GM12878 (cell line): Measurements from ENCODE around the gene PRR5L. TPM values are rescaled to one million over a fixed set of nuclear protein-coding genes. Genes with fewer than 3 reads are reported as not detected.

Experiments
- ATAC-seq: fragments of 200-7000 bp; cut with Tn5 transposase; 3 replicates; pipeline ENCODE4 v1.9.1; 2020; ENCODE audit warnings: mild to moderate bottlenecking, moderate library complexity
- BruUV-seq: library from RNA; stranded (reverse); fragments of 400-500 nt; replicated peaks from 2 replicates; lab custom pipeline; 2021; lab: Mats Ljungman, UMichigan
- CTCF ChIA-PET: fragments of 300-600 bp; sonication (Branson Sonifier 250); formaldehyde crosslinking; extraction: SDS; loops from one replicate; lab custom pipeline; 2021; ENCODE audit warnings: inconsistent platforms; lab: Yijun Ruan, JAX
- POLR2A ChIA-PET: fragments of 350-600 bp; formaldehyde crosslinking; extraction: SDS; loops from one replicate; lab custom pipeline; 2021; ENCODE audit warnings: inconsistent platforms; lab: Charles Lee
- RAD21 ChIA-PET: fragments of 300-600 bp; sonication (Branson Sonifier 250); formaldehyde crosslinking; loops from one replicate; lab custom pipeline; 2023; ENCODE audit warnings: antibody characterized with exemption; ENCODE audit not compliant: unreplicated experiment; lab: Charles Lee
- SMC1A ChIA-PET: fragments of 300-600 bp; sonication (Branson Sonifier 250); formaldehyde crosslinking; loops from one replicate; lab custom pipeline; 2023; ENCODE audit not compliant: unreplicated experiment, uncharacterized antibody; lab: Charles Lee
- DNase-seq: peaks from one replicate; pipeline ENCODE4 v3.0.0-alpha.2; 2011; ENCODE audit warnings: low read depth, low spot score
- FAIRE-seq: peaks from 3 replicates; lab custom pipeline; 2011; peaks lifted over from hg19 to GRCh38; lab: Jason Lieb, UNC
- H2AFZ ChIP-seq: 2 replicates; pipeline ENCODE4 v1.6.0; 2011; ENCODE audit warnings: low read depth, low read length, control low read depth; ENCODE audit not compliant: control insufficient read depth
- H3K27ac ChIP-seq: 2 replicates; pipeline ENCODE4 v1.5.1; 2011; ENCODE audit warnings: control low read depth; ENCODE audit not compliant: control insufficient read depth, insufficient read depth
- H3K27me3 ChIP-seq, 2 experiments: replicated peaks in 1 of 2; 2 replicates each; pipeline versions ENCODE4 v1.6.0 to v1.6.1; 2011; ENCODE audit warnings: low read length in 1 of 2; ENCODE audit not compliant: control insufficient read depth in 2 of 2, insufficient read depth in 2 of 2
- H3K36me3 ChIP-seq, 2 experiments: 2 replicates each; pipeline ENCODE4 v1.5.1; 2011; ENCODE audit warnings: low read length in 1 of 2; ENCODE audit not compliant: control insufficient read depth in 2 of 2, insufficient read depth in 2 of 2
- H3K4me1 ChIP-seq: 2 replicates; pipeline ENCODE4 v1.6.1; 2011; ENCODE audit warnings: mild to moderate bottlenecking, low read length, moderate library complexity, mixed read lengths; ENCODE audit not compliant: control insufficient read depth, insufficient read depth
- H3K4me2 ChIP-seq: 2 replicates; pipeline ENCODE4 v1.6.0; 2011; ENCODE audit warnings: control low read depth; ENCODE audit not compliant: control insufficient read depth, insufficient read depth
- H3K4me3 ChIP-seq: fragments of 200-600 bp; sonication (generic); 2 replicates; pipeline ENCODE4 v1.5.1; 2016
- H3K79me2 ChIP-seq: 2 replicates; pipeline ENCODE4 v1.6.0; 2011; ENCODE audit warnings: low read length; ENCODE audit not compliant: control insufficient read depth, insufficient read depth
- H3K9ac ChIP-seq: 2 replicates; pipeline ENCODE4 v1.8.0; 2011; ENCODE audit warnings: low read length, control low read depth, mixed read lengths; ENCODE audit not compliant: control insufficient read depth, insufficient read depth
- H3K9me3 ChIP-seq: replicated peaks from 3 replicates; pipeline ENCODE4 v1.5.1; 2011; ENCODE audit warnings: mild to moderate bottlenecking, low read length; ENCODE audit not compliant: control insufficient read depth, insufficient read depth
- H4K20me1 ChIP-seq: 2 replicates; pipeline ENCODE4 v1.6.0; 2011; ENCODE audit not compliant: control insufficient read depth, insufficient read depth
- ASH2L ChIP-seq: fragments of 300-600, 200-600 bp; sonication (generic); IDR thresholded peaks from 2 replicates; pipeline ENCODE4 v1.6.1; 2017; ENCODE audit warnings: low read depth, mild to moderate bottlenecking, borderline replicate concordance
- CHD1 ChIP-seq: IDR thresholded peaks from 2 replicates; pipeline ENCODE4 v1.6.1; 2012; ENCODE audit warnings: low read depth, low read length, improper control_type of control experiment
- NR2C1 ChIP-seq: fragments of 450-650 bp; IDR thresholded peaks from 2 replicates; pipeline ENCODE4 v1.6.1; 2017; ENCODE audit warnings: antibody characterized with exemption, mild to moderate bottlenecking, moderate library complexity
- POLR2AphosphoS2 ChIP-seq: IDR thresholded peaks from 2 replicates; pipeline ENCODE4 v1.6.1; 2011; ENCODE audit warnings: low read depth, mild to moderate bottlenecking, low read length, improper control_type of control experiment, moderate library complexity
- RBBP5 ChIP-seq: fragments of 200-600 bp; sonication (generic); conservative IDR thresholded peaks from 2 replicates; pipeline ENCODE4 v1.6.1; 2016
- SMARCA5 ChIP-seq: fragments of 450-650 bp; IDR thresholded peaks from 2 replicates; pipeline ENCODE4 v1.6.1; 2017; ENCODE audit warnings: mild to moderate bottlenecking
- STAT3 ChIP-seq: IDR thresholded peaks from 2 replicates; pipeline ENCODE4 v1.6.1; 2011; ENCODE audit warnings: low read depth, low read length, improper control_type of control experiment
- ZNF217 ChIP-seq: fragments of 450-650 bp; IDR thresholded peaks from 2 replicates; pipeline ENCODE4 v1.6.1; 2017; ENCODE audit warnings: antibody characterized with exemption, mild to moderate bottlenecking
- WGBS: methylation state at CpG from one replicate; pipeline ENCODE4 v1.1.6; 2016; ENCODE audit warnings: low lambda C conversion rate; ENCODE audit not compliant: insufficient replicate concordance, insufficient coverage; ENCODE audit errors: missing lambda C conversion rate; 5-methylcytosine and 5-hydroxymethylcytosine counted together
- in situ Hi-C: fragments of 300-500 bp; cut with MboI; formaldehyde crosslinking; loops from 9 replicates; pipeline ENCODE4 v1.14.3; 2018; ENCODE audit warnings: mixed read lengths
- intact Hi-C: fragments of 100-400 bp; cut with micrococcal nuclease; formaldehyde crosslinking; loops from one replicate; pipeline ENCODE4 v1.14.2; 2022; ENCODE audit not compliant: unreplicated experiment
- polyA plus RNA-seq, 11 experiments: library from polyadenylated mRNA; depleted of rRNA in 4 of 11; unstranded in 6 of 11; stranded (reverse) in 5 of 11; fragments of >200 nt; fragmentation: Nextera tagmentation in 4 of 11; fragmentation: Illumina TruSeq in 1 of 11; extraction: Ambion mirVana in 4 of 11; extraction: Trizol in 1 of 11; gene quantifications; 1 replicate in 1 of 11; 2 replicates in 10 of 11; pipeline versions ENCODE4 v1.2.1 to v1.2.3, GENCODE V29; 2011 to 2016; ENCODE audit warnings: inconsistent platforms in 2 of 11, missing spikeins in 2 of 11, low read depth in 1 of 11
- total RNA-seq, 4 experiments: library from RNA; depleted of rRNA in 3 of 4; stranded (reverse); fragments of >200 nt in 3 of 4; fragmentation: Illumina TruSeq in 1 of 4; extraction: Trizol in 1 of 4; gene quantifications; 2 replicates each; pipeline versions ENCODE4 v1.2.1 to v1.2.3, GENCODE V29; 2013 to 2021
- TF ChIP-seq, protein P1 (sequence below): fragments of 450-650 bp; IDR thresholded peaks from 2 replicates; pipeline ENCODE4 v1.6.1; 2017; ENCODE audit warnings: mild to moderate bottlenecking, low read depth, inconsistent platforms; ENCODE audit not compliant: poor library complexity, severe bottlenecking
- TF ChIP-seq, protein P2 (sequence below): fragments of 450-650 bp; IDR thresholded peaks from 2 replicates; pipeline ENCODE4 v1.6.1; 2016; ENCODE audit warnings: mild to moderate bottlenecking
- TF ChIP-seq, protein P3 (sequence below): IDR thresholded peaks from 2 replicates; pipeline ENCODE4 v1.6.1; 2012; ENCODE audit warnings: low read depth, low read length, improper control_type of control experiment
- TF ChIP-seq, protein P4 (sequence below): IDR thresholded peaks from 2 replicates; pipeline ENCODE4 v1.6.1; 2012; ENCODE audit warnings: improper control_type of control experiment, low read depth, low read length; ENCODE audit not compliant: insufficient replicate concordance

Gene PRR5L
- total and polyA plus RNA-seq, 10 of the 15 experiments (the other 5 are each of a cell fraction or from before 2014, with no cell fraction given): 0.11 to 4.2 (median 0.67) TPM; not detected in 1

DNA sequence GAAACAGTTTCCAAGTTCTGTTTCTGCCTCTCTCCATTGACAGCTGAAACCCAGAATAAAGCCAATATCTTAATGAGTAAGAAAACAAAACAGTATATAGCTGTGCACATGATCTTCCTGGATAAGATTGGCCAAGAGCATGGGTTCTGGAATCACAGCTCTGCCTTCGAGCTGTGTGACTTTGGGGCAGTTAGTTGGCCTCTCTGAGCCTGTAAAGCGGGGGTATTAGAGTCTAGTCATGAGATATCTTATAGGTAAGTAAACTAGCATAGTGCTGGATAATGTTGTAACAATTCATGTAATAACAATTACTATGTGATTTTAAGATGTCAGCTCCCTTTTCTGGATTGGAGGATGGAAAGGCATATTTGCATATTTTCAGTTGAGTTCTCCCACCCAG is 140.5 kb downstream of the PRR5L start (continued):
- TF ChIP-seq, protein P1, sequence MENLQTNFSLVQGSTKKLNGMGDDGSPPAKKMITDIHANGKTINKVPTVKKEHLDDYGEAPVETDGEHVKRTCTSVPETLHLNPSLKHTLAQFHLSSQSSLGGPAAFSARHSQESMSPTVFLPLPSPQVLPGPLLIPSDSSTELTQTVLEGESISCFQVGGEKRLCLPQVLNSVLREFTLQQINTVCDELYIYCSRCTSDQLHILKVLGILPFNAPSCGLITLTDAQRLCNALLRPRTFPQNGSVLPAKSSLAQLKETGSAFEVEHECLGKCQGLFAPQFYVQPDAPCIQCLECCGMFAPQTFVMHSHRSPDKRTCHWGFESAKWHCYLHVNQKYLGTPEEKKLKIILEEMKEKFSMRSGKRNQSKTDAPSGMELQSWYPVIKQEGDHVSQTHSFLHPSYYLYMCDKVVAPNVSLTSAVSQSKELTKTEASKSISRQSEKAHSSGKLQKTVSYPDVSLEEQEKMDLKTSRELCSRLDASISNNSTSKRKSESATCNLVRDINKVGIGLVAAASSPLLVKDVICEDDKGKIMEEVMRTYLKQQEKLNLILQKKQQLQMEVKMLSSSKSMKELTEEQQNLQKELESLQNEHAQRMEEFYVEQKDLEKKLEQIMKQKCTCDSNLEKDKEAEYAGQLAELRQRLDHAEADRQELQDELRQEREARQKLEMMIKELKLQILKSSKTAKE: no peak
- TF ChIP-seq CHD1 (no peak), NR2C1 (no peak), SMARCA5 (no peak)
- TF ChIP-seq, protein P2, sequence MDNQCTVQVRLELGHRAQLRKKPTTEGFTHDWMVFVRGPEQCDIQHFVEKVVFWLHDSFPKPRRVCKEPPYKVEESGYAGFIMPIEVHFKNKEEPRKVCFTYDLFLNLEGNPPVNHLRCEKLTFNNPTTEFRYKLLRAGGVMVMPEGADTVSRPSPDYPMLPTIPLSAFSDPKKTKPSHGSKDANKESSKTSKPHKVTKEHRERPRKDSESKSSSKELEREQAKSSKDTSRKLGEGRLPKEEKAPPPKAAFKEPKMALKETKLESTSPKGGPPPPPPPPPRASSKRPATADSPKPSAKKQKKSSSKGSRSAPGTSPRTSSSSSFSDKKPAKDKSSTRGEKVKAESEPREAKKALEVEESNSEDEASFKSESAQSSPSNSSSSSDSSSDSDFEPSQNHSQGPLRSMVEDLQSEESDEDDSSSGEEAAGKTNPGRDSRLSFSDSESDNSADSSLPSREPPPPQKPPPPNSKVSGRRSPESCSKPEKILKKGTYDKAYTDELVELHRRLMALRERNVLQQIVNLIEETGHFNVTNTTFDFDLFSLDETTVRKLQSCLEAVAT: no peak

DNA sequence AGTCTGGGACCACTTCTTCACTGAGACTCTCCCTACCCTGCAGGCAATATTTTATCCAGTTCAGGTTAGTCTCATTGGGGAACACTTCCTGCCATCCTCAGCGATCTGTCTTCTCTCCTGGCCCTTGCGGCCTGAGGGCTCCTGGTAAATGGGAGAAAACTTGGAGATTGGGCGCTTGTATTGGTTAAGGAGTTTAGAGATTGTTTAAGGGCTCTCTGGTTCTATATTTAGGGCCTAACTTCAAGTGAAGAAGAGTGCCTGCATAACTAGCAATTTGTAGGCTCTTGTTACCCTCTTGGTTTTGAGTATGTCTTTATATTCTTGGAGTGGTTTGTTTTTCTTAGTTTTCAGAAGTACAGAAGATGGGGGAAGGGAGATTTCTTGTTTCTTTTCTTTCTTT is 141.3 kb downstream of the PRR5L start:
- no TSS peak for BruUV-seq
- POLR2A ChIA-PET: no interaction called here
- 56% methylated on average over 3 of the region's 3 CpGs for WGBS

More for the DNA sequence above, 141.3 kb downstream of the PRR5L start:
- no peaks in the 10 kb centered on the region for H4K20me1 ChIP-seq
- H3K4me2 ChIP-seq: no peak overlapping the region
- H3K27me3 ChIP-seq: no peaks in the 10 kb centered on the region; a peak in 1 of 4 replicates
- ATAC-seq (no peak), DNase-seq (no peak), FAIRE-seq (no peak)
- H3K79me2 ChIP-seq: no peaks in the 10 kb centered on the region
- H3K27ac ChIP-seq: no peak overlapping the region
- ChIA-PET CTCF (interaction anchor here (1.5 kb wide), 1 partner anchor 129 kb away, joined by 3 read pairs; no protein-coding TSS in a partner anchor), SMC1A (no interaction called here), RAD21 (no interaction called here)
- TF ChIP-seq ZNF217 (no peak), ASH2L (no peak), STAT3 (no peak), POLR2AphosphoS2 (no peak), RBBP5 (no peak)
- TF ChIP-seq, protein P3, sequence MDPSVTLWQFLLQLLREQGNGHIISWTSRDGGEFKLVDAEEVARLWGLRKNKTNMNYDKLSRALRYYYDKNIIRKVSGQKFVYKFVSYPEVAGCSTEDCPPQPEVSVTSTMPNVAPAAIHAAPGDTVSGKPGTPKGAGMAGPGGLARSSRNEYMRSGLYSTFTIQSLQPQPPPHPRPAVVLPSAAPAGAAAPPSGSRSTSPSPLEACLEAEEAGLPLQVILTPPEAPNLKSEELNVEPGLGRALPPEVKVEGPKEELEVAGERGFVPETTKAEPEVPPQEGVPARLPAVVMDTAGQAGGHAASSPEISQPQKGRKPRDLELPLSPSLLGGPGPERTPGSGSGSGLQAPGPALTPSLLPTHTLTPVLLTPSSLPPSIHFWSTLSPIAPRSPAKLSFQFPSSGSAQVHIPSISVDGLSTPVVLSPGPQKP: no peak
- TF ChIP-seq, protein P4, sequence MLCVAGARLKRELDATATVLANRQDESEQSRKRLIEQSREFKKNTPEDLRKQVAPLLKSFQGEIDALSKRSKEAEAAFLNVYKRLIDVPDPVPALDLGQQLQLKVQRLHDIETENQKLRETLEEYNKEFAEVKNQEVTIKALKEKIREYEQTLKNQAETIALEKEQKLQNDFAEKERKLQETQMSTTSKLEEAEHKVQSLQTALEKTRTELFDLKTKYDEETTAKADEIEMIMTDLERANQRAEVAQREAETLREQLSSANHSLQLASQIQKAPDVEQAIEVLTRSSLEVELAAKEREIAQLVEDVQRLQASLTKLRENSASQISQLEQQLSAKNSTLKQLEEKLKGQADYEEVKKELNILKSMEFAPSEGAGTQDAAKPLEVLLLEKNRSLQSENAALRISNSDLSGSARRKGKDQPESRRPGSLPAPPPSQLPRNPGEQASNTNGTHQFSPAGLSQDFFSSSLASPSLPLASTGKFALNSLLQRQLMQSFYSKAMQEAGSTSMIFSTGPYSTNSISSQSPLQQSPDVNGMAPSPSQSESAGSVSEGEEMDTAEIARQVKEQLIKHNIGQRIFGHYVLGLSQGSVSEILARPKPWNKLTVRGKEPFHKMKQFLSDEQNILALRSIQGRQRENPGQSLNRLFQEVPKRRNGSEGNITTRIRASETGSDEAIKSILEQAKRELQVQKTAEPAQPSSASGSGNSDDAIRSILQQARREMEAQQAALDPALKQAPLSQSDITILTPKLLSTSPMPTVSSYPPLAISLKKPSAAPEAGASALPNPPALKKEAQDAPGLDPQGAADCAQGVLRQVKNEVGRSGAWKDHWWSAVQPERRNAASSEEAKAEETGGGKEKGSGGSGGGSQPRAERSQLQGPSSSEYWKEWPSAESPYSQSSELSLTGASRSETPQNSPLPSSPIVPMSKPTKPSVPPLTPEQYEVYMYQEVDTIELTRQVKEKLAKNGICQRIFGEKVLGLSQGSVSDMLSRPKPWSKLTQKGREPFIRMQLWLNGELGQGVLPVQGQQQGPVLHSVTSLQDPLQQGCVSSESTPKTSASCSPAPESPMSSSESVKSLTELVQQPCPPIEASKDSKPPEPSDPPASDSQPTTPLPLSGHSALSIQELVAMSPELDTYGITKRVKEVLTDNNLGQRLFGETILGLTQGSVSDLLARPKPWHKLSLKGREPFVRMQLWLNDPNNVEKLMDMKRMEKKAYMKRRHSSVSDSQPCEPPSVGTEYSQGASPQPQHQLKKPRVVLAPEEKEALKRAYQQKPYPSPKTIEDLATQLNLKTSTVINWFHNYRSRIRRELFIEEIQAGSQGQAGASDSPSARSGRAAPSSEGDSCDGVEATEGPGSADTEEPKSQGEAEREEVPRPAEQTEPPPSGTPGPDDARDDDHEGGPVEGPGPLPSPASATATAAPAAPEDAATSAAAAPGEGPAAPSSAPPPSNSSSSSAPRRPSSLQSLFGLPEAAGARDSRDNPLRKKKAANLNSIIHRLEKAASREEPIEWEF: no peak
- no peaks in the 10 kb centered on the region; the same call in 1 of the 3 replicates for H3K9me3 ChIP-seq
- no peak overlapping the region for H3K9ac ChIP-seq
- in situ Hi-C loops (no loop called here), intact Hi-C loops (no loop called here)
- no peaks in the 10 kb centered on the region for H3K36me3 ChIP-seq
- peaks cover 6% of the 10 kb centered on the region for H3K4me1 ChIP-seq
- H2AFZ ChIP-seq: no peak overlapping the region
- no peak overlapping the region for H3K4me3 ChIP-seq
